Fibroblast of the conjunctiva (primary cell): ENCODE measurements around the gene MEGF11.

Experiments used
- DNase-seq: peaks from one replicate; pipeline ENCODE4 v3.0.0-alpha.2; 2010; ENCODE audit warnings: low read depth

MEGF11 gene

GRCh38 chr15:66253418-66254088 lies at the start of gene MEGF11:
TSS of gene MEGF11 (minus strand) at chr15:66253750. CDS start at chr15:66128403, 125,347 bp downstream.
- DNase-seq = no peak

- DNase-seq = no peak
Measured at GRCh38 chr15:66302489-66303278, 49.1 kb upstream of the MEGF11 start.

- no peak for DNase-seq
Measured at GRCh38 chr15:66298803-66299251, 45.3 kb upstream of the MEGF11 start.

GRCh38 chr15:66296186-66296585 lies 42.6 kb upstream of the MEGF11 start:
- no peak for DNase-seq

GRCh38 chr15:66294932-66295235 lies 41.3 kb upstream of the MEGF11 start:
- DNase-seq = no peak

GRCh38 chr15:66294157-66294931 lies 40.8 kb upstream of the MEGF11 start:
- DNase-seq = peak; percentile 70

GRCh38 chr15:66293419-66294156 lies 40.0 kb upstream of the MEGF11 start, which contains the start of gene DIS3L:
TSS of gene DIS3L (plus strand) at chr15:66293568. CDS start at chr15:66293597, 29 bp downstream.
- no peak for DNase-seq

GRCh38 chr15:66292571-66293418 lies 39.2 kb upstream of the MEGF11 start:
- no peak for DNase-seq

GRCh38 chr15:66291816-66292570 lies 38.4 kb upstream of the MEGF11 start:
- DNase-seq = no peak

- DNase-seq = no peak
Measured at GRCh38 chr15:66290518-66290917, 37.0 kb upstream of the MEGF11 start.

GRCh38 chr15:66290007-66290406 lies 36.5 kb upstream of the MEGF11 start:
- no peak for DNase-seq

GRCh38 chr15:66288551-66289185 lies 35.1 kb upstream of the MEGF11 start:
- peak; percentile 89 for DNase-seq

- DNase-seq = no peak
Measured at GRCh38 chr15:66288093-66288492, 34.5 kb upstream of the MEGF11 start.

- DNase-seq = no peak
Measured at GRCh38 chr15:66287461-66288057, 34.0 kb upstream of the MEGF11 start.

GRCh38 chr15:66285533-66286280 lies 32.2 kb upstream of the MEGF11 start:
- DNase-seq = no peak

GRCh38 chr15:66284271-66284670 lies 30.7 kb upstream of the MEGF11 start:
- DNase-seq = no peak

- DNase-seq = no peak
Measured at GRCh38 chr15:66278671-66279070, 25.1 kb upstream of the MEGF11 start.

GRCh38 chr15:66278056-66278455 lies 24.5 kb upstream of the MEGF11 start:
- no peak for DNase-seq

- DNase-seq = no peak
Measured at GRCh38 chr15:66276546-66276945, 23.0 kb upstream of the MEGF11 start.
